ENCODE results near the gene KDM6A. TPM values are rescaled to one million over a fixed set of nuclear protein-coding genes. Genes with fewer than 3 reads are reported as not detected.

Gene KDM6A
- total and polyA plus RNA-seq, 9 of the 15 experiments (the other 6 are each of a cell fraction or from before 2014, with no cell fraction given) = 8.4 to 34.3 (median 22.9) TPM

- WGBS (ENCODE audit: insufficient coverage, low coverage, missing lambda C conversion rate) = 72% methylated on average over 3 of the region's 3 CpGs
- H3K36me3 ChIP-seq (ENCODE audit: control insufficient read depth, insufficient read depth, low read length) = 0 out of 3 replicates have a peak, but pooled peaks cover 5% of the 10 kb centered on the region
- H2AFZ ChIP-seq (ENCODE audit: low read depth, low read length) = no peak overlapping the region
- DNase-seq (ENCODE audit: extremely low read depth in 1 of 4, low spot score in 3 of 4) = no peak
- no peaks in the 10 kb centered on the region for H3K9me3 ChIP-seq (replicated peaks; ENCODE audit: control insufficient read depth, insufficient read depth, low read depth, low read length)
- no peaks in the 10 kb centered on the region; the same call in 1 of the 2 replicates for H4K20me1 ChIP-seq (replicated peaks; ENCODE audit: control insufficient read depth, insufficient read depth, low read length)
- ChIA-PET CTCF (ENCODE audit: low intra/inter-chr PET ratio) (no interaction called here), POLR2A (interaction anchor here (1.2 kb wide), 1 partner anchor 9 kb away, joined by 3 read pairs; no protein-coding TSS in a partner anchor)
- H3K4me2 ChIP-seq (ENCODE audit: insufficient read depth, low read length) = no peak overlapping the region
- intact Hi-C loops (cut with micrococcal nuclease) = no loop called here
- no peak for ATAC-seq
- H3K27ac ChIP-seq (ENCODE audit: extremely low read depth, low read depth, low read length) = no peak overlapping the region
- no peak overlapping the region for H3K9ac ChIP-seq (ENCODE audit: insufficient read depth in 1 of 2, low read depth in 2 of 2, low read length in 2 of 2)
- no peaks in the 10 kb centered on the region for H3K27me3 ChIP-seq (ENCODE audit: control insufficient read depth in 2 of 2, insufficient read depth in 2 of 2, low read length in 2 of 2)
- no TSS peak for BruUV-seq (replicated peaks)
- peaks cover 0 to 3% of the 10 kb centered on the region in 2 experiments; a peak in 4 of 5 replicates for H3K4me1 ChIP-seq (replicated peaks in 1 of 2; ENCODE audit: control insufficient read depth in 2 of 2, insufficient read depth in 2 of 2, low read length in 2 of 2)
- TF ChIP-seq ZNF764 (CRISPR knock-in tag; IDR thresholded peaks at IDR 0.05; ENCODE audit: low read depth) (no peak), ZNF232 (CRISPR knock-in tag; IDR thresholded peaks at IDR 0.05) (no peak), TCF7 (IDR thresholded peaks at IDR 0.05; ENCODE audit: borderline replicate concordance) (no peak), SPI1 (IDR thresholded peaks at IDR 0.05; ENCODE audit: borderline replicate concordance, low read depth, low read length) (no peak), CHD4 (IDR thresholded peaks at IDR 0.05; ENCODE audit: insufficient read depth, insufficient replicate concordance, low read depth, low read length, poor library complexity, severe bottlenecking) (no peak), MCM5 (IDR thresholded peaks at IDR 0.05; ENCODE audit: low read depth) (no peak)
- TF ChIP-seq, protein P1, sequence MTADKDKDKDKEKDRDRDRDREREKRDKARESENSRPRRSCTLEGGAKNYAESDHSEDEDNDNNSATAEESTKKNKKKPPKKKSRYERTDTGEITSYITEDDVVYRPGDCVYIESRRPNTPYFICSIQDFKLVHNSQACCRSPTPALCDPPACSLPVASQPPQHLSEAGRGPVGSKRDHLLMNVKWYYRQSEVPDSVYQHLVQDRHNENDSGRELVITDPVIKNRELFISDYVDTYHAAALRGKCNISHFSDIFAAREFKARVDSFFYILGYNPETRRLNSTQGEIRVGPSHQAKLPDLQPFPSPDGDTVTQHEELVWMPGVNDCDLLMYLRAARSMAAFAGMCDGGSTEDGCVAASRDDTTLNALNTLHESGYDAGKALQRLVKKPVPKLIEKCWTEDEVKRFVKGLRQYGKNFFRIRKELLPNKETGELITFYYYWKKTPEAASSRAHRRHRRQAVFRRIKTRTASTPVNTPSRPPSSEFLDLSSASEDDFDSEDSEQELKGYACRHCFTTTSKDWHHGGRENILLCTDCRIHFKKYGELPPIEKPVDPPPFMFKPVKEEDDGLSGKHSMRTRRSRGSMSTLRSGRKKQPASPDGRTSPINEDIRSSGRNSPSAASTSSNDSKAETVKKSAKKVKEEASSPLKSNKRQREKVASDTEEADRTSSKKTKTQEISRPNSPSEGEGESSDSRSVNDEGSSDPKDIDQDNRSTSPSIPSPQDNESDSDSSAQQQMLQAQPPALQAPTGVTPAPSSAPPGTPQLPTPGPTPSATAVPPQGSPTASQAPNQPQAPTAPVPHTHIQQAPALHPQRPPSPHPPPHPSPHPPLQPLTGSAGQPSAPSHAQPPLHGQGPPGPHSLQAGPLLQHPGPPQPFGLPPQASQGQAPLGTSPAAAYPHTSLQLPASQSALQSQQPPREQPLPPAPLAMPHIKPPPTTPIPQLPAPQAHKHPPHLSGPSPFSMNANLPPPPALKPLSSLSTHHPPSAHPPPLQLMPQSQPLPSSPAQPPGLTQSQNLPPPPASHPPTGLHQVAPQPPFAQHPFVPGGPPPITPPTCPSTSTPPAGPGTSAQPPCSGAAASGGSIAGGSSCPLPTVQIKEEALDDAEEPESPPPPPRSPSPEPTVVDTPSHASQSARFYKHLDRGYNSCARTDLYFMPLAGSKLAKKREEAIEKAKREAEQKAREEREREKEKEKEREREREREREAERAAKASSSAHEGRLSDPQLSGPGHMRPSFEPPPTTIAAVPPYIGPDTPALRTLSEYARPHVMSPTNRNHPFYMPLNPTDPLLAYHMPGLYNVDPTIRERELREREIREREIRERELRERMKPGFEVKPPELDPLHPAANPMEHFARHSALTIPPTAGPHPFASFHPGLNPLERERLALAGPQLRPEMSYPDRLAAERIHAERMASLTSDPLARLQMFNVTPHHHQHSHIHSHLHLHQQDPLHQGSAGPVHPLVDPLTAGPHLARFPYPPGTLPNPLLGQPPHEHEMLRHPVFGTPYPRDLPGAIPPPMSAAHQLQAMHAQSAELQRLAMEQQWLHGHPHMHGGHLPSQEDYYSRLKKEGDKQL (CRISPR knock-in tag; IDR thresholded peaks at IDR 0.05; ENCODE audit: borderline replicate concordance) = no peak
- no peak overlapping the region for H3K4me3 ChIP-seq
- in situ Hi-C loops (cut with MboI) = no loop called here
- no peaks in the 10 kb centered on the region for H3K9me1 ChIP-seq (ENCODE audit: control insufficient read depth, insufficient read depth, low read length)
- H3K79me2 ChIP-seq (ENCODE audit: control insufficient read depth, insufficient read depth, low read length) = peaks cover 51% of the 10 kb centered on the region
- FAIRE-seq = no peak
Observed at GRCh38 chrX:45007598-45007997, 134.6 kb downstream of the KDM6A start.
